H1 (cell line): Measurements from ENCODE around the gene CYGB. TPM values are rescaled to one million over a fixed set of nuclear protein-coding genes. Genes with fewer than 3 reads are reported as not detected.
A peak's percentile ranks its signal among the peaks of the same experiment; 100 is the strongest.

ENCODE experiments used
- CTCF ChIA-PET: fragments of 300-600 bp; sonication (Branson Sonifier 250); formaldehyde crosslinking; loops from one replicate; lab custom pipeline; 2021; ENCODE audit not compliant: partially characterized antibody; lab: Charles Lee
- POLR2A ChIA-PET: fragments of 300-600 bp; sonication (Branson Sonifier 250); formaldehyde crosslinking; loops from one replicate; lab custom pipeline; 2021; ENCODE audit warnings: inconsistent platforms; ENCODE audit not compliant: partially characterized antibody; lab: Charles Lee
- DNase-seq, 2 experiments: peaks; one replicate each; pipeline versions ENCODE4 v3.0.0 to v3.0.0-alpha.2; 2010 to 2022; ENCODE audit warnings: low spot score in 2 of 2, low read depth in 1 of 2, mixed read lengths in 1 of 2
- FAIRE-seq: peaks from 2 replicates; lab custom pipeline; 2011; peaks lifted over from hg19 to GRCh38; lab: Jason Lieb, UNC
- H2AFZ ChIP-seq: 2 replicates; pipeline ENCODE4 v1.8.1; 2012; ENCODE audit warnings: low read length, inconsistent platforms
- H2AK5ac ChIP-seq: 2 replicates; pipeline ENCODE4 v1.6.1; 2013; ENCODE audit warnings: low read depth, low read length
- H2BK120ac ChIP-seq: replicated peaks from 2 replicates; pipeline ENCODE3; 2013; ENCODE audit warnings: low read depth, low read length, inconsistent platforms
- H2BK12ac ChIP-seq: 2 replicates; pipeline ENCODE4 v1.6.1; 2013; ENCODE audit warnings: low read depth, low read length
- H2BK15ac ChIP-seq: 2 replicates; pipeline ENCODE4 v1.6.1; 2013; ENCODE audit warnings: low read length
- H2BK20ac ChIP-seq: 2 replicates; pipeline ENCODE4 v1.6.1; 2013; ENCODE audit warnings: low read length
- H2BK5ac ChIP-seq: 2 replicates; pipeline ENCODE4 v1.6.1; 2013; ENCODE audit warnings: low read depth, low read length
- H3K14ac ChIP-seq: 2 replicates; pipeline ENCODE4 v1.6.1; 2013; ENCODE audit warnings: inconsistent platforms; ENCODE audit not compliant: insufficient read length
- H3K18ac ChIP-seq: 2 replicates; pipeline ENCODE4 v1.6.1; 2013; ENCODE audit warnings: low read length; ENCODE audit errors: extremely low read depth
- H3K23ac ChIP-seq: 2 replicates; pipeline ENCODE4 v1.6.1; 2013; ENCODE audit warnings: inconsistent platforms; ENCODE audit not compliant: insufficient read length
- H3K23me2 ChIP-seq: 2 replicates; pipeline ENCODE4 v1.6.1; 2013; ENCODE audit warnings: low read depth, low read length
- H3K27ac ChIP-seq: 2 replicates; pipeline ENCODE4 v1.6.1; 2011; ENCODE audit warnings: low read depth, low read length, inconsistent platforms
- H3K27me3 ChIP-seq, 4 experiments: replicated peaks in 1 of 4; 1 replicate in 1 of 4; 2 replicates in 3 of 4; pipeline versions ENCODE4 v1.6.1 to v1.8.1; 2011 to 2013; ENCODE audit warnings: low read length in 3 of 4, mild to moderate bottlenecking in 3 of 4, inconsistent platforms in 2 of 4, mixed read lengths in 2 of 4, moderate library complexity in 1 of 4; ENCODE audit not compliant: control insufficient read depth in 3 of 4, insufficient read depth in 3 of 4; ENCODE audit errors: extremely low read depth in 1 of 4
- H3K36me3 ChIP-seq, 4 experiments: 2 replicates each; pipeline versions ENCODE4 v1.6.1 to v1.8.1; 2011 to 2013; ENCODE audit warnings: mild to moderate bottlenecking in 4 of 4, low read length in 3 of 4, moderate library complexity in 2 of 4, control low read depth in 1 of 4, inconsistent platforms in 1 of 4; ENCODE audit not compliant: insufficient read depth in 4 of 4, control insufficient read depth in 2 of 4
- H3K4ac ChIP-seq: replicated peaks from 2 replicates; pipeline ENCODE3; 2013; ENCODE audit warnings: low read length, low read depth, mixed read lengths, inconsistent platforms; ENCODE audit not compliant: insufficient read length
- H3K4me1 ChIP-seq, 4 experiments: replicated peaks in 1 of 4; 1 replicate in 1 of 4; 2 replicates in 3 of 4; pipeline versions ENCODE4 v1.6.1 to v1.8.1; 2011 to 2013; ENCODE audit warnings: low read length in 3 of 4, inconsistent platforms in 2 of 4, mixed read lengths in 1 of 4; ENCODE audit not compliant: insufficient read depth in 4 of 4, control insufficient read depth in 3 of 4
- H3K4me2 ChIP-seq, 2 experiments: 2 replicates each; pipeline versions ENCODE4 v1.6.1 to v1.8.1; 2011 to 2013; ENCODE audit warnings: low read depth in 2 of 2, low read length in 2 of 2, control low read depth in 1 of 2, inconsistent platforms in 1 of 2, mild to moderate bottlenecking in 1 of 2; ENCODE audit not compliant: insufficient read depth in 1 of 2
- H3K4me3 ChIP-seq, 4 experiments: fragments of 200-600, 300-600 bp in 1 of 4; sonication (generic), shearing (Covaris generic), sonication (Bioruptor Twin) in 1 of 4; 2 replicates each; pipeline versions ENCODE4 v1.5.1 to v1.8.1; 2011 to 2016; ENCODE audit warnings: low read length in 4 of 4, low read depth in 3 of 4, control low read depth in 2 of 4, inconsistent platforms in 2 of 4, mild to moderate bottlenecking in 2 of 4, mixed read lengths in 1 of 4, moderate library complexity in 1 of 4; ENCODE audit not compliant: insufficient read depth in 2 of 4; ENCODE audit errors: extremely low read depth in 1 of 4
- H3K56ac ChIP-seq: replicated peaks from 2 replicates; pipeline ENCODE3; 2013; ENCODE audit warnings: low read depth, mild to moderate bottlenecking, mixed read lengths, low read length, inconsistent platforms; ENCODE audit not compliant: insufficient read length
- H3K79me1 ChIP-seq: 2 replicates; pipeline ENCODE4 v1.6.1; 2013; ENCODE audit warnings: low read depth, low read length, control low read depth
- H3K79me2 ChIP-seq, 2 experiments: 2 replicates each; pipeline versions ENCODE4 v1.6.1 to v1.8.1; 2012 to 2013; ENCODE audit warnings: low read length in 2 of 2, mild to moderate bottlenecking in 2 of 2, inconsistent platforms in 1 of 2; ENCODE audit not compliant: insufficient read depth in 2 of 2, control insufficient read depth in 1 of 2
- H3K9ac ChIP-seq, 4 experiments: replicated peaks in 1 of 4; 1 replicate in 1 of 4; 2 replicates in 3 of 4; pipeline versions ENCODE4 v1.6.1 to v1.8.1; 2011 to 2013; ENCODE audit warnings: low read depth in 3 of 4, low read length in 3 of 4, control low read depth in 2 of 4, mild to moderate bottlenecking in 2 of 4, moderate library complexity in 2 of 4, inconsistent platforms in 1 of 4; ENCODE audit errors: extremely low read depth in 1 of 4
- H3K9me3 ChIP-seq, 2 experiments: 2 replicates each; pipeline versions ENCODE4 v1.6.1 to v1.8.1; 2012 to 2013; ENCODE audit warnings: mild to moderate bottlenecking in 2 of 2, moderate library complexity in 2 of 2, control low read depth in 1 of 2, inconsistent platforms in 1 of 2, low read depth in 1 of 2, low read length in 1 of 2, mixed read lengths in 1 of 2; ENCODE audit not compliant: insufficient read depth in 2 of 2
- H4K20me1 ChIP-seq, 2 experiments: replicated peaks in 1 of 2; 2 replicates each; pipeline versions ENCODE3 to v1.8.1; 2011 to 2013; ENCODE audit warnings: inconsistent platforms in 2 of 2, low read length in 2 of 2, mild to moderate bottlenecking in 1 of 2; ENCODE audit not compliant: insufficient read depth in 2 of 2, control insufficient read depth in 1 of 2
- H4K5ac ChIP-seq: 2 replicates; pipeline ENCODE4 v1.6.1; 2013; ENCODE audit warnings: low read length, low read depth, mixed read lengths, inconsistent platforms; ENCODE audit not compliant: insufficient read length
- H4K8ac ChIP-seq: 2 replicates; pipeline ENCODE4 v1.8.0; 2013; ENCODE audit warnings: mild to moderate bottlenecking, moderate library complexity, low read length, inconsistent platforms; ENCODE audit not compliant: insufficient read depth; ENCODE audit errors: extremely low read depth
- H4K91ac ChIP-seq: replicated peaks from 2 replicates; pipeline ENCODE3; 2013; ENCODE audit warnings: low read length, mixed read lengths, inconsistent platforms; ENCODE audit not compliant: insufficient read length
- BACH1 ChIP-seq: IDR thresholded peaks from 2 replicates; pipeline ENCODE4 v1.6.1; 2012; ENCODE audit warnings: low read length, improper control_type of control experiment
- CBX8 ChIP-seq: fragments of 300-800, 300-1000 bp; sonication (generic); IDR thresholded peaks from 2 replicates; pipeline ENCODE4 v1.7.1; 2016; ENCODE audit warnings: low read depth, low read length, borderline replicate concordance
- HDAC2 ChIP-seq, 2 experiments: fragments of 300-600 bp in 1 of 2; sonication (generic) in 1 of 2; IDR thresholded peaks; 2 replicates each; pipeline ENCODE4 v1.6.1; 2011 to 2012; ENCODE audit warnings: low read depth in 2 of 2, low read length in 2 of 2, mild to moderate bottlenecking in 2 of 2, moderate library complexity in 2 of 2, borderline replicate concordance in 1 of 2, inconsistent platforms in 1 of 2
- KDM4A ChIP-seq: IDR thresholded peaks from one replicate; pipeline ENCODE4 v1.7.1; 2012; ENCODE audit warnings: low read depth, mild to moderate bottlenecking, moderate library complexity, low read length, inconsistent platforms; ENCODE audit not compliant: severe bottlenecking
- SP2 ChIP-seq: IDR thresholded peaks from 2 replicates; pipeline ENCODE4 v1.6.1; 2012; ENCODE audit warnings: mild to moderate bottlenecking, low read length, inconsistent platforms
- TAF7 ChIP-seq: optimal IDR thresholded peaks from 2 replicates; pipeline ENCODE3; 2011; ENCODE audit warnings: low read depth, mild to moderate bottlenecking, inconsistent platforms, low read length, moderate library complexity, borderline replicate concordance
- YY1 ChIP-seq: IDR thresholded peaks from 2 replicates; pipeline ENCODE4 v1.6.1; 2011; ENCODE audit warnings: low read depth, mild to moderate bottlenecking, low read length
- WGBS, 2 experiments: shearing (Covaris generic) in 1 of 2; methylation state at CpG; one replicate each; pipeline versions ENCODE4 v1.1.6 to v1.1.7; 2013 to 2015; ENCODE audit warnings: low lambda C conversion rate in 2 of 2, mixed read lengths in 2 of 2, inconsistent platforms in 1 of 2, low coverage in 1 of 2, missing lambda C conversion rate in 1 of 2; ENCODE audit not compliant: insufficient replicate concordance in 2 of 2, insufficient coverage in 1 of 2, insufficient read length in 1 of 2; ENCODE audit errors: extremely low coverage in 1 of 2, missing lambda C conversion rate in 1 of 2; 5-methylcytosine and 5-hydroxymethylcytosine counted together
- long read RNA-seq, 2 experiments: library from RNA in 1 of 2; library from capped mRNA in 1 of 2; stranded (forward); transcript quantifications; one replicate each; pipeline ENCODE4 v2.0.0, GENCODE V29; 2021; ENCODE audit warnings: inconsistent platforms in 1 of 2
- polyA minus RNA-seq, 3 experiments: library from RNA; depleted of rRNA, polyadenylated mRNA; stranded (reverse); fragments of >200 nt; gene quantifications; 1 replicate in 2 of 3; 2 replicates in 1 of 3; pipeline ENCODE4 v1.2.3, GENCODE V29; 2011
- polyA plus RNA-seq, 7 experiments: library from polyadenylated mRNA; depleted of rRNA in 3 of 7; stranded (reverse) in 5 of 7; unstranded in 2 of 7; fragments of >200 nt in 5 of 7; fragments of 200-250 nt in 2 of 7; gene quantifications; 1 replicate in 5 of 7; 2 replicates in 1 of 7; 4 replicates in 1 of 7; pipeline versions ENCODE4 v1.2.1 to v1.2.3, GENCODE V29; 2011 to 2013; ENCODE audit warnings: missing spikeins in 2 of 7, mixed read lengths in 2 of 7
- total RNA-seq: library from RNA; stranded (reverse); fragmentation: NEBNext Ultra II Directional; extraction: Animal tissue kit (Norgen Biotek cat#: 25700); gene quantifications from 2 replicates; pipeline ENCODE4 v1.2.1, GENCODE V29; 2021
- TF ChIP-seq, protein P1 (sequence below): IDR thresholded peaks from 2 replicates; pipeline ENCODE4 v1.6.1; 2011; ENCODE audit warnings: low read length, improper control_type of control experiment

The CYGB gene
- 3.7 and 4.0 TPM in 2 replicates for total RNA-seq
- 2.7 and 3.3 TPM in 2 replicates for polyA plus RNA-seq (2011; rRNA removed)
- polyA plus RNA-seq (2011; cell fraction: cytosol; rRNA removed): 1.7 TPM
- 1.7 TPM for polyA plus RNA-seq (2011; cell fraction: nucleus; rRNA removed)
- 1.4 to 3.4 TPM (median 2.9 TPM) in 4 replicates for polyA plus RNA-seq (2012, experiment 1 of 2)
- polyA plus RNA-seq (2012, experiment 2 of 2): 4.0 TPM
- polyA plus RNA-seq (2013, experiment 1 of 2): 2.8 TPM
- 2.8 TPM for polyA plus RNA-seq (2013, experiment 2 of 2)
- 0.19 and 1.4 TPM in 2 replicates for polyA minus RNA-seq (2011; rRNA and poly(A)+ RNA removed)
- 0.66 TPM for polyA minus RNA-seq (2011; cell fraction: cytosol; rRNA and poly(A)+ RNA removed)
- polyA minus RNA-seq (2011; cell fraction: nucleus; rRNA and poly(A)+ RNA removed): 0.80 TPM
- long read RNA-seq, experiment 1, partial matches to known transcripts: 0 of 6 reads
- long read RNA-seq, experiment 1, other reads (novel, unspliced or antisense): 4 of 6 reads
- long read RNA-seq, experiment 2: 0 reads

DNA sequence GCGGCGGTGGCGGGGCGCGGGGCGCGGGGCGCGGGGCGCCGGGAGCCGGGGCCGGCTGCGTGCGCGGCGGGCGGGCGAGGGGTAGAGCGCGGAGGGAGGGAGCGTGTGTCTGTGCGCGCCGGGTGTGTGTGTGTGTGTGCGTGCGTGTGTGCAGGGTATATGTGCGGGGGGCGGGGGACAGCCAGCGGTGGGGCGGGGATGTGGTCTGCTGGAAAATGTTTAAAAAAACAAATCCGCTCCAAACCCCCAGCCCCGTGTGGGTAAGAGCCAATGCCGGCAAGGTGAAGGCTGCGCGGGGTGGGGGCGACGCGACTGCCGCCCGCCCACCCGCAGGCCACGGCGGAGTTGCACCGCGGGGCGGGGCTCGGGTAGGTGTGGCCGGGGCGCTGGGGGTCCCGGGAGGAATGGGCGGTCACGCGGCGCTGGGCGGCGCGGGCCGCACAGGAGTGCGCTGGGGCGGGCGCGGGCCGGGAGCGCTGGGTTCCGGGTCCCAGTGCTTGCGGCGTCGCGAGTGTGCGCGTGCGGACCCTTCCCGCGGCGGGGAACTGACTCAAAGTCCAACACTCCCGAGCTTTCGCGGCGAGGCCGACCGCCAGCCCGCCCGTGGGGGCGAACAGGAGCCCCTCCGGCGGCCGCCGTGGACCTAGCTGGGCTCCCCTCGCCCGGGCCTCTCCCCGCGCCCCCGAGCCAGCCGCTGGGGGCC, at the start of gene CYGB:
TSS of gene CYGB (minus strand) at position 132 of the 703 bp plus-strand sequence. CDS start 167 bp downstream, outside the sequence.
- Histone ChIP-seq H3K79me2 (no peaks in the 10 kb centered on the region), H3K9me3 (no peaks in the 10 kb centered on the region), H2BK20ac (no peak within 1 kb of the TSS), H4K8ac (peak within 1 kb of the TSS; percentile 84; the same call in 1 of the 2 replicates), H3K79me1 (no peaks in the 10 kb centered on the region), H3K4me3 (peak within 1 kb of the TSS; percentile 35 to 67 (median 46)), H3K27ac (no peak within 1 kb of the TSS), H3K18ac (peak within 1 kb of the TSS; percentile 60), H3K36me3 (no peaks in the 10 kb centered on the region), H2BK120ac (no peak within 1 kb of the TSS), H3K23me2 (peaks cover 11% of the 10 kb centered on the region), H4K91ac (no peak within 1 kb of the TSS), H2BK15ac (no peak within 1 kb of the TSS), H3K4ac (peak within 1 kb of the TSS; percentile 17), H3K14ac (no peak within 1 kb of the TSS), H3K27me3 (peaks cover 8 to 46% (median 37%) of the 10 kb centered on the region in 4 experiments), H4K5ac (no peak within 1 kb of the TSS), H3K23ac (no peak within 1 kb of the TSS), H2AFZ (no peak within 1 kb of the TSS; the same call in 1 of the 2 replicates), H3K56ac (no peak within 1 kb of the TSS), H2AK5ac (no peak within 1 kb of the TSS), H3K4me1 (peaks cover 0 to 16% (median 9%) of the 10 kb centered on the region in 4 experiments; a peak in 6 of 7 replicates), H3K9ac (peak within 1 kb of the TSS in 1 of 4 experiments; percentile 40; a peak in 2 of 7 replicates), H2BK5ac (no peak within 1 kb of the TSS), H2BK12ac (no peak within 1 kb of the TSS), H4K20me1 (no peaks in the 10 kb centered on the region), H3K4me2 (peak within 1 kb of the TSS; percentile 76 to 99)
- ChIA-PET CTCF (interaction anchor here (1.3 to 15.6 kb wide), 4 partner anchors 8 to 146 kb away, joined by 3 to 260 read pairs (median 30); no protein-coding TSS in a partner anchor), POLR2A (interaction anchor here (3.7 to 5.7 kb wide), 2 partner anchors 8 to 20 kb away, joined by 28 to 30 read pairs; no protein-coding TSS in a partner anchor)
- FAIRE-seq (no peak), DNase-seq (no peak)
- 1% methylated on average over 18 of the region's 95 CpGs; no CpG with 5 or more reads in 1 of the 2 experiments for WGBS, 2 experiments
- TF ChIP-seq, protein P1, sequence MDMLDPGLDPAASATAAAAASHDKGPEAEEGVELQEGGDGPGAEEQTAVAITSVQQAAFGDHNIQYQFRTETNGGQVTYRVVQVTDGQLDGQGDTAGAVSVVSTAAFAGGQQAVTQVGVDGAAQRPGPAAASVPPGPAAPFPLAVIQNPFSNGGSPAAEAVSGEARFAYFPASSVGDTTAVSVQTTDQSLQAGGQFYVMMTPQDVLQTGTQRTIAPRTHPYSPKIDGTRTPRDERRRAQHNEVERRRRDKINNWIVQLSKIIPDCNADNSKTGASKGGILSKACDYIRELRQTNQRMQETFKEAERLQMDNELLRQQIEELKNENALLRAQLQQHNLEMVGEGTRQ: no peak
- TF ChIP-seq SP2 (no peak), YY1 (no peak), TAF7 (no peak), BACH1 (no peak), KDM4A (peak; percentile 93), CBX8 (no peak), HDAC2 (IDR thresholded peaks at IDR 0.05; ENCODE audit: borderline replicate concordance in 1 of 2, low read depth in 2 of 2, low read length in 2 of 2) (0 out of 4 replicates have a peak, but pooled peaks of 1 of the 2 experiments have one; percentile 25)
